ENCODE measurements around the gene ZBTB46.

The ZBTB46 gene

DNA sequence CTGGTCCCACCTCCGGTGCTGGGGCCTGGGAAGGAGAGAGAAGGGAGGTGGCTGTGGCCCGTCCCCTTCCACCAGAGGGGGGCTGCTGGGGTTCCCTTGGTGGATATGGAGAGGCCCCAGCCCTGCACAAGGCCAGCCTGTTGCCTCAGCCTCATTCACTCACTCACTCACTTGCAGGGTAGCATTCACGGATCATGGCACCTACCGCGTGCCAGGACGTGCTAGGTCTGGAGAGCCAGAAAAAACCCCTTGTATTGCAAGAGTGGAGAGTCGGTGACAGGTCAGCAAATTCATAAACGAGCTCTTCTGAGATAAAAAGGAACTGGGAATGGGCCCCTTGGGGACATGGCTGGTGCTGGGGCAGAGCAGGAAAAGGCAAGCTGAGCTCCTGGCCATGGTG is 6.4 kb upstream of the ZBTB46 start:
- DNase-seq (ENCODE audit: low spot score), result no peak

- no peak for DNase-seq (ENCODE audit: low spot score)
Observed at GRCh38 chr20:63836458-63837344, 5.6 kb upstream of the ZBTB46 start.

DNA sequence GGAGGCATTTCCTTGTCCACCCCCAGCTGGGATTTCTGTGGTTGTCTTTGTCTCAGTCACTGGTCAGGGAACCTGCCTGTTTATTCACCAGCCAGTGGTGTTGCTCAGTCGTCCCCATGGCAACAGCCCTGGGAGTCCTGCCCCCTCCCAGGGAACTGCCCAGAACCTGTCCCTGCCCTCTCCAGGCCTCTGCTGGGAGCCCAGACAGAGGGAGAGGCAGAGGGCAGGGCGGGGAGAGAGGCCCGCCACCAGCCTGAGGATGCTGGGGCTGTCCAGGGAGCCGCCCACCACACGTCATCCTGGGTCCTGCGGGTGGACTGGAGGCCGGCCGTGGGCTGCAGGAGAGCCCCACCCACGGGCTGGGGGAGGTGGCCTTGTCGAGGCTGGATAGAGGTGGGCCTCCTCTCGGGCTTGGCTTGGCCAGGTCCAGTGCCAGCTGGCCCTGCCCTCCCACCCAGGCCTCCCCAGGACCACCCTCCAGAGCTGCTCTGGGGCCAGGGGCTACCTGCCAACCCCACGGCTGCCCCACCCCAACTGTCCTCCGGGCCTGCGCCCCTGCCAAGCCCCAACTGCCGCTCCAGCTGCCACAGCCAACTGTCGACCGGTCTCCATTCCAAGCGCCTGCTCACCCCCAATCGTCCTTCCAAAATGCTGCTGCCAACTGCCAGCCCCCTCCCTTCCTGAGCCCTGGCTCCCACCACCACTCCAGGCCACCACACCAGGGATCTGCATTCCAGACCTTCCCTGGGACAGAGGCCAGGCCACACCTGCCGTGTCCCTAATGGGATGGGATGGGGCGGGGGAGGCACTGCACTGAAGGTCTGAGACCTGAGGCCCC is 4.2 kb upstream of the ZBTB46 start:
- DNase-seq (ENCODE audit: low spot score), result peak; percentile 96

DNA sequence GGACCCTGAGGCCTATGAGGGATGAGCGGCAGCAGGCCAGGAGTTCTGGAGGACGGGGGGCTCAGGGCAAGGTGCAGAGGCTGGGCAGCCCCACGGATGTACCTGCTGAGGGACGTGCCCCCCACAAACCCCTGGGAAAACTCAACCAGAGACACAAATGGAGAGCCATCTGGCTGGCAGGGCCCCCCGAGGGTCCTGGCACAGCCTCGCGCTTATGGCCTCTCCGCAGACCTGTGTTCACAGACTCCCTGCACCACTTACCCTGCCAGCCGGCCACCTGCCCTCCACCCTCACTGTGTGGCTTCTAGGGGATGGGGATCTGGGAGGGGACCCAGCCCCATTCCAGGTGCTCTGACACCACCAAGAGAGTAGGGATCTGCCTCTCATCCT is 3.4 kb upstream of the ZBTB46 start:
- no peak for DNase-seq (ENCODE audit: low spot score)

DNA sequence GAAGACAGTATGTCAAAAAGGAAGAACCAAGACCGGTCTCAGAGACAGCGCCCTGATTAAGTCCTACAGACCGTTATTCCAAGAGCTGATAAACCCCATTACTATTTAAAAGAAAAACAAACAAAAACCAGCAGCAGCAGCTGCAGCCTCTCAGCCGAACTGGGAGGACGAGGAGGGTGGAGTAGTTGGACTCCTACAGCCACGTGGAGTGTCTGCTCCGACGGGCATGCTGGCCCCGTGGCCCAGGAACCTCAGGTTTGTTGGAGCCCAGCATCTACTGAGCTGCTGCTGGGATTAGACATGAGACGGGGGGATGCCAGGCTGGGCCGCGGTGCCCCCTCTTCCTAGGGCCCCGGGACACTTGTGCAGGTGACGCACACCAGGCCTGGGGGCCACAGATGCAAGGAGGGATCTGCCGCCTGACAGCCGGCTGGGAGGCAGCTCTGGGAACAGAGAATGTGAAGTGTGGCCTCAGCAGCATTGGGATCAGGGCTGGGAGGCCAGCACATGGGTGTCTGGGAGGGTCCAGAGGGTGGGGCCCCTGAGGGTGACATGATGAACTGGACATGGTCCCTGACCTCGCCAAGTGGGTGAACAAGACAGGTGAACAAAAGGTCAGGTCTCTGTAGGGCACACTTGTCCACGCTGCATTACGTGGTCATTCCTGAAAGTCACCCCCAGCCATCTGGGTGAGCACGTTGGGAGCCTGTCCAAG is 2.9 kb upstream of the ZBTB46 start:
- no peak for DNase-seq (ENCODE audit: low spot score)

DNA sequence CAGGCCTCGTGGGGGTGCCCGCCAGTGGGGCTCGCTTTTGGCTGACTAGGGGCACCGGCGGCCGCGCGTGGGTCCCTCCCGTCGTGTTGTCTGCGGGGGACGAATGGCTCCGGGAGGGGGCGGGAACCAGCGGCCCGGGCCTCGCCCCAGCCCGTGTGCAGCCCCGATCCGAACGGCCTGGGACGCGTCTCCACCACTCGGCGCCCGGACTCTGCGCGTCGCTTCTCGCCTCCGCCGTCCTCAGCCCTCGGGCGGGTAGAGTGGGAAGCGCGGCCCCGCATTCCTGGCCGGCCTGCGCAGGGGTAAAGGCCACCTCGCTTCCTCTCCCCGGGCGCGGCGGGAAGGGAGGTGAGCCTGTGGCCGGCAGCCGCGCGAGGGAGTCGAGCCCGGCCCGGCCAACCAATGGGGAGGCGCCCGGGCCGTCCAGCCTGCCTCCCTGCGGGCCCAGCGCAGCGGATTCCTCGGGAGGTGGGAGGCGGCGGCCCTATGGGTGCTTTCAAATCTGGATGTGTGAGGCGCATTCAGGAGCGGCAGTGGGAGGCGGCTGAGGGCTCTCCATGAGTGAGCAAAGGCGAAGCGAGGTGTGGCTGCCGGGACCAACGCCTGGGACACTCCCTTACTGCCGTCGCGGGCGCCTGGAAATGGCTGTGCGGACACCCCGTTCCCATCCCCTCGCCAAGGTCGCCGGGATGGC is 1.1 kb upstream of the ZBTB46 start:
- DNase-seq (ENCODE audit: low spot score), result no peak

- DNase-seq (ENCODE audit: low spot score), result no peak
Observed at GRCh38 chr20:63831646-63831992, 555 bp upstream of the ZBTB46 start.

DNA sequence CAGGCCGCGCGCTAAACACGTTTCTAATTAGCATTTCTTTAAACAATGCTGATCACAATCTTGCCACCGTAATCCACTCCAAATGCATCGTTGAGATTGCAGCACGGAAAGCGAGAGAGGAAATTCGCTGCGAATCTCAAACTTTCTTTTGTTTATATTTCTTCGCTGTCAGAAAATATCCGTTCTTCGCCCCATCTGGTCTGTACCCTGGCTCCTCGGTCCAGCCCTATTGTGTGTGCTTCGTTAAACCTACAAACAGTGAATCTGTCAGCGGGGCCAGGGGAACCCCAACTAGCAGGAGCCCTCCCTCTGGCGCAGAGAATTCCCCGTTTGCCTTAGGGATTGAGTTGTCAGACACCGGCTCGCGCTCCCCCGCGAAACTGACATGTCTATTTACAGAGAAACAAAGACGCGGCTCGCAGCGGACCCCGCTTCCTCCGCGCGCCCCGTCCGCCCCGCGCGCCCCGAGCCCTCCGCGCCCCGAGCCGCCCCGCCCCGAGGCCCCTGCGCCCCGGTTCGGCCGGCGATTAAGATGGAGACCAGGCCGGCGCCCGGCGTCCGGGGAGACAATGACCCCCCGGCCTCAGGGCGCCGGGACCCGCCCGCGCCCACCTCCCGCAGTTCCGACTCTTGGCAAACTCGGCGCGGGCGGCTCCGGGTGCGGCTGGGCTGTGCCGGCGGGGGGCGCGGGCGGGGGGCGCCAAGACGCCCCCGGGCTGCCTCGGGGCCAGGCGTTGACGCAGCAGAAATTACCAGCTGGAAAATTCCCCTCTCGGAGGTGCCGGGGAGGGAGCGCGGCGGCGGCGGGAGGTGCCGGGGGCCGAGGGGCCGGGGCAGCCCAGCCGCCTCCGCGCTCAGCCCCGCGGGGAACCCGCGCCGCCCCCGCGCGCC is 874 bp downstream of the ZBTB46 start:
- DNase-seq (ENCODE audit: low spot score), result no peak

- no peak for DNase-seq (ENCODE audit: low spot score)
Observed at GRCh38 chr20:63829603-63829944, 1.5 kb downstream of the ZBTB46 start.

GRCh38 chr20:63828951-63829350 is 2.1 kb downstream of the ZBTB46 start:
- no peak for DNase-seq (ENCODE audit: low spot score)

GRCh38 chr20:63828545-63828944 is 2.5 kb downstream of the ZBTB46 start:
- no peak for DNase-seq (ENCODE audit: low spot score)

DNA sequence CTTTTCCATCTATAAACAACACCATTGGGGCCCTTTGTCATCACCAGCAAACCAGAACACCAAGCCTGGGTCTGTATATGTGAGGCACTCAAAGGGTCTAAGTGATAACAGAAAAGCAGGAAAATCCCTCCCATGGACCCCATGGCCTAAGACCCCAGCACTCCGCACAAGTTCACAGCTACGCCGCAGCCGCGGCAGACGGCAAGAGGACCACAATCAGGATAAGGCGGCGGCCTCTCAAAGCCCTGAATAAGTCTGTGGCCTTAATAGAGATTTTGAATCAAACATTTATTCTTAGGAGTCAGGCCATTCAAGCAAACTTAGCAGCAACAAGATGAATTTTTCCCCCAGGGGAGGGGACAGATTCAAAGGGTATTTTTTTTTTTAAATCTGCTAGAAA is 2.9 kb downstream of the ZBTB46 start:
- DNase-seq (ENCODE audit: low spot score), result no peak

GRCh38 chr20:63826753-63827152 is 4.3 kb downstream of the ZBTB46 start:
- no peak for DNase-seq (ENCODE audit: low spot score)

GRCh38 chr20:63825331-63826118 is 5.5 kb downstream of the ZBTB46 start:
- DNase-seq (ENCODE audit: low spot score), result no peak

DNA sequence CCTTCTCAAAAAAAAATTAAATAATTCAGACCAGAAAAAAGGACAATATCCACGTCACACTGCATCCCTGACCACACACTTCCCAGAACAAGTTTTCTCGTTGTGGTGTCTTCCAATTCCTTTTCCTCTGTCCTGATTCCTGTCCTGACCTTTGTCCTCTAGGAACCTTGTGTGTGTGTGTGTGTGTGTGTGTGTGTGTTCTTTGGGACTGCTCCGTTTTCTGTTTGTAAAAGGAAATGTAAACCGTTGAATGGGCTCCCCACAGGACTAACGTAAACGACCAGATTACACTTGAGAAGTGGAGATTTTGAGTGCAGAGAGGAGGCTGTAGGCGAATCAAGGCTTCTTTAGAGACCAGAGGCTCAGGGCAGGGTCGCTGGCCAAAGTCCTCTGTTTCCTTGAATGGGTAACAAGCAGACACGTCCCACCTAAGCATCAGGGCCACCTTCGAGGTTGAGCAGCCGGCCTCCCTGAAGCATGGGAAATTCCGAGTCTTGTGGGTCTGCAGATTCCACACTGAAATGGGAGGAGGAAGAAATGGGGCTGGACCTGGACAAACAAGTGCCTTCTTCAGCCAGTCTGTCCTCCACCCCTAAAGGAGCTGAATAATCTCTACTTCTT is 7.3 kb downstream of the ZBTB46 start:
- DNase-seq (ENCODE audit: low spot score), result no peak

GRCh38 chr20:63822276-63822696 is 8.8 kb downstream of the ZBTB46 start:
- no peak for DNase-seq (ENCODE audit: low spot score)

- DNase-seq (ENCODE audit: low spot score), result no peak
Observed at GRCh38 chr20:63821811-63822210, 9.3 kb downstream of the ZBTB46 start.

- DNase-seq (ENCODE audit: low spot score), result no peak
Observed at GRCh38 chr20:63819224-63819921, 11.7 kb downstream of the ZBTB46 start.

DNA sequence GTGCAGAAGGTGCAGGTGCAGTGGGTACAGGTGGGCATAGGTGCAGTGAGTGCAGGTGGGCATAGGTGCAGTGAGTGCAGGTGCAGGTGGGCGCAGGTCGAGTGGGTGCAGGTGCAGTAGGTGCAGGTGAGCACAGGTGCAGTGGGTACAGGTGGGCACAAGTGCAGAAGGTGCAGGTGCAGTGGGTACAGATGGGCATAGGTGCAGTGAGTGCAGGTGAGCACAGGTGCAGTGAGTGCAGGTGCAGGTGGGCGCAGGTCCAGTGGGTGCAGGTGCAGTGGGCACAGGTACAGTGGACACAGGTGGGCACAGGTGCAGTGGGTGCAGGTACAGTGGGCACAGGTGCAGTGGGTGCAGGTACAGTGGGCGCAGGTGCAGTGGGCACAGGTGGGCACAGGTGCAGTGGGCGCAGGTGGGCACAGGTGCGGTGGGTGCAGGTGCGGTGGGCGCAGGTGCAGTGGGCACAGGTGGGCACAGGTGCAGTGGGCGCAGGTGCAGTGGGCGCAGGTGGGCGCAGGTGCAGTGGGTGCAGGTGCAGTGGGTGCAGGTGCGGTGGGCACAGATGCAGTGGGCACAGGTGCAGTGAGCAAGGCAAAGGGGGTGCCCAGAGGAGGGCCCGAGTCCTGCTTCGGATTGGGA is 15.3 kb downstream of the ZBTB46 start:
- no peak for DNase-seq (ENCODE audit: low spot score)

All from GM03348 (cell line).